ENCODE data around the gene LSM14B.
"Not testable (repeated sequence)": the region's sequence is repeated elsewhere in the genome, so short reads cannot be mapped to it uniquely, and the experiment has no call there.

The LSM14B gene

GRCh38 chr20:62143081-62143956 is 21.0 kb downstream of the LSM14B start, which contains the start of the genes PSMA7 and SS18L1:
Gene PSMA7 (minus strand): TSS chr20:62143394. CDS start chr20:62143303, 91 bp downstream.
Gene SS18L1 (plus strand): TSS chr20:62143769. CDS start chr20:62143821, 52 bp downstream.
- no peak for DNase-seq (ENCODE audit: low read depth, low spot score)

GRCh38 chr20:62143957-62144825 is 21.9 kb downstream of the LSM14B start:
- DNase-seq (ENCODE audit: low read depth, low spot score), result no peak
- H3K27ac ChIP-seq, result peak overlapping the region; percentile 84

More at GRCh38 chr20:62143081-62143956, 21.0 kb downstream of the LSM14B start, which contains the start of the genes PSMA7 and SS18L1:
- H3K27ac ChIP-seq, result peak within 1 kb of the TSS; percentile 84

GRCh38 chr20:62145688-62146018 is 23.4 kb downstream of the LSM14B start:
- no peak for DNase-seq (ENCODE audit: low read depth, low spot score)
- no peak overlapping the region for H3K27ac ChIP-seq

GRCh38 chr20:62146019-62146755 is 23.9 kb downstream of the LSM14B start:
- no peak overlapping the region for H3K27ac ChIP-seq
- no peak for DNase-seq (ENCODE audit: low read depth, low spot score)

GRCh38 chr20:62147125-62147524 is 24.9 kb downstream of the LSM14B start:
- H3K27ac ChIP-seq, result no peak overlapping the region
- no peak for DNase-seq (ENCODE audit: low read depth, low spot score)

GRCh38 chr20:62147528-62147927 is 25.3 kb downstream of the LSM14B start:
- no peak overlapping the region for H3K27ac ChIP-seq
- DNase-seq (ENCODE audit: low read depth, low spot score), result no peak

GRCh38 chr20:62148383-62148782 is 26.1 kb downstream of the LSM14B start:
- not testable (repeated sequence) for H3K27ac ChIP-seq; DNase-seq (ENCODE audit: low read depth, low spot score)

- DNase-seq (ENCODE audit: low read depth, low spot score), result no peak
- peak overlapping the region; percentile 25 for H3K27ac ChIP-seq
Measured at GRCh38 chr20:62148908-62149314, 26.6 kb downstream of the LSM14B start.

- DNase-seq (ENCODE audit: low read depth, low spot score), result peak; percentile 68
- peak overlapping the region; percentile 25 for H3K27ac ChIP-seq
Measured at GRCh38 chr20:62149532-62150309, 27.4 kb downstream of the LSM14B start.

GRCh38 chr20:62150310-62150575 is 28.0 kb downstream of the LSM14B start:
- DNase-seq (ENCODE audit: low read depth, low spot score), result no peak
- no peak overlapping the region for H3K27ac ChIP-seq

- no peak overlapping the region for H3K27ac ChIP-seq
- no peak for DNase-seq (ENCODE audit: low read depth, low spot score)
Measured at GRCh38 chr20:62151225-62151624, 28.9 kb downstream of the LSM14B start.

- no peak overlapping the region for H3K27ac ChIP-seq
- no peak for DNase-seq (ENCODE audit: low read depth, low spot score)
Measured at GRCh38 chr20:62151835-62152364, 29.6 kb downstream of the LSM14B start.

- no peak overlapping the region for H3K27ac ChIP-seq
- DNase-seq (ENCODE audit: low read depth, low spot score), result no peak
Measured at GRCh38 chr20:62155428-62156253, 33.4 kb downstream of the LSM14B start.

GRCh38 chr20:62156254-62156556 is 33.9 kb downstream of the LSM14B start:
- no peak overlapping the region for H3K27ac ChIP-seq
- no peak for DNase-seq (ENCODE audit: low read depth, low spot score)

GRCh38 chr20:62156592-62157386 is 34.5 kb downstream of the LSM14B start:
- DNase-seq (ENCODE audit: low read depth, low spot score), result no peak
- no peak overlapping the region for H3K27ac ChIP-seq

- DNase-seq (ENCODE audit: low read depth, low spot score), result no peak
- H3K27ac ChIP-seq, result no peak overlapping the region
Measured at GRCh38 chr20:62157387-62158087, 35.3 kb downstream of the LSM14B start.

- H3K27ac ChIP-seq, result no peak overlapping the region
- no peak for DNase-seq (ENCODE audit: low read depth, low spot score)
Measured at GRCh38 chr20:62158088-62158400, 35.8 kb downstream of the LSM14B start.

GRCh38 chr20:62158541-62158940 is 36.3 kb downstream of the LSM14B start:
- no peak for DNase-seq (ENCODE audit: low read depth, low spot score)
- no peak overlapping the region for H3K27ac ChIP-seq
